Measurements from ENCODE around the gene RAI1. TPM values are rescaled to one million over a fixed set of nuclear protein-coding genes. Genes with fewer than 3 reads are reported as not detected.

Gene RAI1
- total RNA-seq, 4 donors from 2014 or later, result 19.4 to 38.2 (median 35.3) TPM

- no peak for TF ChIP-seq POLR2A (IDR thresholded peaks at IDR 0.05)
- DNase-seq (ENCODE audit: low spot score in 2 of 2), result no peak
- 86 to 88% methylated on average over 6 to 7 of the region's 7 CpGs for WGBS, 2 donors
- no peak overlapping the region for H3K4me3 ChIP-seq (ENCODE audit: low read depth, poor library complexity, severe bottlenecking)
- intact Hi-C loops (cut with DNase I; ENCODE audit: low total_unique reads), result no loop called here
Observed at GRCh38 chr17:17787568-17787967, 106.3 kb downstream of the RAI1 start.

GRCh38 chr17:17788967-17789366 lies 107.7 kb downstream of the RAI1 start:
- WGBS, 2 donors, result 92 to 93% methylated on average over 7 to 8 of the region's 8 CpGs
- H3K4me3 ChIP-seq (ENCODE audit: low read depth, poor library complexity, severe bottlenecking), result no peak overlapping the region
- intact Hi-C loops (cut with DNase I; ENCODE audit: low total_unique reads), result no loop called here
- DNase-seq (ENCODE audit: low spot score in 2 of 2), result no peak
- TF ChIP-seq POLR2A (IDR thresholded peaks at IDR 0.05) (no peak), CTCF (IDR thresholded peaks at IDR 0.05) (no peak)

GRCh38 chr17:17789410-17789809 lies 108.2 kb downstream of the RAI1 start:
- WGBS, 2 donors, result 73 to 96% methylated on average over 2 to 5 of the region's 6 CpGs
- TF ChIP-seq POLR2A (IDR thresholded peaks at IDR 0.05) (no peak), CTCF (IDR thresholded peaks at IDR 0.05) (no peak)
- intact Hi-C loops (cut with DNase I; ENCODE audit: low total_unique reads), result no loop called here
- no peak overlapping the region for H3K4me3 ChIP-seq (ENCODE audit: low read depth, poor library complexity, severe bottlenecking)
- no peak for DNase-seq (ENCODE audit: low spot score in 2 of 2)

- no peak overlapping the region for H3K4me3 ChIP-seq (ENCODE audit: low read depth, poor library complexity, severe bottlenecking)
- TF ChIP-seq POLR2A (IDR thresholded peaks at IDR 0.05), result no peak
- no peak for TF ChIP-seq CTCF (IDR thresholded peaks at IDR 0.05)
- DNase-seq (ENCODE audit: low spot score in 2 of 2), result no peak
- WGBS, 2 donors, result 59 to 63% methylated on average over 12 of the region's 12 CpGs
- intact Hi-C loops (cut with DNase I; ENCODE audit: low total_unique reads), result loop anchor here (10.0 kb wide), 1 partner anchor 105 kb away; the partner anchor contains the start of gene RAI1
Observed at GRCh38 chr17:17789828-17790636, 108.8 kb downstream of the RAI1 start.

- intact Hi-C loops (cut with DNase I; ENCODE audit: low total_unique reads), result loop anchor here (10.0 kb wide), 1 partner anchor 106 kb away; the partner anchor contains the start of gene RAI1
- H3K4me3 ChIP-seq (ENCODE audit: low read depth, poor library complexity, severe bottlenecking), result no peak overlapping the region
- WGBS, 2 donors, result 83 to 85% methylated on average over 26 of the region's 26 CpGs
- DNase-seq (ENCODE audit: low spot score in 2 of 2), result no peak
- TF ChIP-seq POLR2A (IDR thresholded peaks at IDR 0.05) (no peak), CTCF (IDR thresholded peaks at IDR 0.05) (no peak)
Observed at GRCh38 chr17:17790637-17791464, 109.6 kb downstream of the RAI1 start.

GRCh38 chr17:17792037-17792550 lies 110.8 kb downstream of the RAI1 start:
- H3K4me3 ChIP-seq (ENCODE audit: low read depth, poor library complexity, severe bottlenecking), result no peak overlapping the region
- WGBS, 2 donors, result 69 to 73% methylated on average over 18 of the region's 18 CpGs
- no peak for DNase-seq (ENCODE audit: low spot score in 2 of 2)
- intact Hi-C loops (cut with DNase I; ENCODE audit: low total_unique reads), result loop anchor here (10.0 kb wide), 1 partner anchor 107 kb away; the partner anchor contains the start of gene RAI1
- no peak for TF ChIP-seq CTCF (IDR thresholded peaks at IDR 0.05)
- TF ChIP-seq POLR2A (IDR thresholded peaks at IDR 0.05), result no peak

Data from lower leg skin (tissue), 4 donors.